MCF 10A (cell line): ENCODE measurements around the gene SLFNL1. TPM values are rescaled to one million over a fixed set of nuclear protein-coding genes. Genes with fewer than 3 reads are reported as not detected.

ENCODE experiments used
- BruUV-seq: library from RNA; stranded (reverse); fragments of 400-500 nt; replicated peaks from 2 replicates; lab custom pipeline; 2021; lab: Mats Ljungman, UMichigan
- CTCF ChIA-PET: fragments of 300-600 bp; sonication (Branson Sonifier 250); formaldehyde crosslinking; extraction: SDS; loops from one replicate; lab custom pipeline; 2021; ENCODE audit warnings: antibody characterized with exemption, inconsistent platforms; lab: Yijun Ruan, JAX
- POLR2A ChIA-PET: fragments of 300-600, 350-650 bp; sonication (Branson Sonifier 250); formaldehyde crosslinking; extraction: SDS; loops from one replicate; lab custom pipeline; 2020; ENCODE audit warnings: antibody characterized with exemption, inconsistent platforms; lab: Yijun Ruan, JAX
- DNase-seq: peaks from one replicate; pipeline ENCODE4 v3.0.0-alpha.2; 2018; ENCODE audit not compliant: unreplicated experiment
- H3K27ac Mint-ChIP-seq: one replicate; pipeline ENCODE4 v1.8.0; 2022; ENCODE audit warnings: mild to moderate bottlenecking, low read depth, mixed read lengths; ENCODE audit not compliant: unreplicated experiment
- H3K27me3 Mint-ChIP-seq: one replicate; pipeline ENCODE4 v1.8.0; 2022; ENCODE audit warnings: mixed read lengths; ENCODE audit not compliant: insufficient read depth, unreplicated experiment
- H3K36me3 Mint-ChIP-seq: one replicate; pipeline ENCODE4 v1.8.0; 2022; ENCODE audit warnings: mild to moderate bottlenecking, moderate library complexity, mixed read lengths; ENCODE audit not compliant: insufficient read depth, unreplicated experiment
- H3K4me1 Mint-ChIP-seq: one replicate; pipeline ENCODE4 v1.8.0; 2022; ENCODE audit warnings: mixed read lengths; ENCODE audit not compliant: insufficient read depth, unreplicated experiment
- H3K4me3 Mint-ChIP-seq: one replicate; pipeline ENCODE4 v1.8.0; 2022; ENCODE audit warnings: mild to moderate bottlenecking, moderate library complexity, mixed read lengths; ENCODE audit not compliant: unreplicated experiment
- H3K9me3 Mint-ChIP-seq: one replicate; pipeline ENCODE4 v1.8.0; 2022; ENCODE audit warnings: mixed read lengths; ENCODE audit not compliant: unreplicated experiment
- CTCF ChIP-seq: fragments of 200-600 bp; IDR thresholded peaks from one replicate; pipeline ENCODE4 v1.8.0; 2022; ENCODE audit warnings: antibody characterized with exemption, mild to moderate bottlenecking; ENCODE audit not compliant: unreplicated experiment
- intact Hi-C: fragments of 100-400 bp; cut with micrococcal nuclease; formaldehyde crosslinking; loops from 2 replicates; pipeline ENCODE4 v1.14.1; 2022
- total RNA-seq: library from RNA; stranded (reverse); gene quantifications from 2 replicates; pipeline ENCODE4 v1.2.3, GENCODE V29; 2022

SLFNL1 gene
- total RNA-seq, 1 experiment from 2014 or later = 0.28 TPM

- Mint-ChIP-seq H3K9me3 (no peaks in the 10 kb centered on the region), H3K27ac (no peak overlapping the region), H3K27me3 (no peaks in the 10 kb centered on the region), H3K4me1 (peaks cover 22% of the 10 kb centered on the region), H3K36me3 (peaks cover 50% of the 10 kb centered on the region), H3K4me3 (no peak overlapping the region)
- intact Hi-C loops = no loop called here
- CTCF ChIA-PET = interaction anchor here (0.7 to 1.0 kb wide), 3 partner anchors 35 to 1522 kb away, joined by 3 to 4 read pairs (median 3); no protein-coding TSS in a partner anchor
- BruUV-seq = no TSS peak
- no peak for DNase-seq
- no peak for TF ChIP-seq CTCF
- POLR2A ChIA-PET = interaction anchor here (0.6 to 1.2 kb wide), 4 partner anchors 18 to 290 kb away, joined by 3 to 4 read pairs (median 4); no protein-coding TSS in a partner anchor
Observed at GRCh38 chr1:40984066-40984465, 37.5 kb downstream of the SLFNL1 start.

- intact Hi-C loops = no loop called here
- ChIA-PET POLR2A (interaction anchor here (1.2 to 1.5 kb wide), 2 partner anchors 8 to 20 kb away, joined by 4 to 6 read pairs; no protein-coding TSS in a partner anchor), CTCF (interaction anchor here (0.7 to 1.0 kb wide), 4 partner anchors 20 to 904 kb away, joined by 3 to 5 read pairs (median 3); no protein-coding TSS in a partner anchor)
- no peak overlapping the region for H3K4me3 Mint-ChIP-seq
- no peak for TF ChIP-seq CTCF
- no peaks in the 10 kb centered on the region for H3K9me3 Mint-ChIP-seq
- no TSS peak for BruUV-seq
- peaks cover 22% of the 10 kb centered on the region for H3K4me1 Mint-ChIP-seq
- H3K27ac Mint-ChIP-seq = no peak overlapping the region
- peaks cover 49% of the 10 kb centered on the region for H3K36me3 Mint-ChIP-seq
- no peaks in the 10 kb centered on the region for H3K27me3 Mint-ChIP-seq
- no peak for DNase-seq
Observed at GRCh38 chr1:40983286-40983685, 38.2 kb downstream of the SLFNL1 start.

- no peak for DNase-seq
- peaks cover 43% of the 10 kb centered on the region for H3K36me3 Mint-ChIP-seq
- H3K27me3 Mint-ChIP-seq = no peaks in the 10 kb centered on the region
- CTCF ChIA-PET = interaction anchor here (0.7 to 1.3 kb wide), 5 partner anchors 20 to 258 kb away, joined by 3 to 5 read pairs (median 4); no protein-coding TSS in a partner anchor
- peaks cover 22% of the 10 kb centered on the region for H3K4me1 Mint-ChIP-seq
- no peak for TF ChIP-seq CTCF
- intact Hi-C loops = no loop called here
- H3K9me3 Mint-ChIP-seq = no peaks in the 10 kb centered on the region
- no TSS peak for BruUV-seq
- POLR2A ChIA-PET = interaction anchor here (1.2 to 1.5 kb wide), 2 partner anchors 8 to 21 kb away, joined by 4 to 6 read pairs; no protein-coding TSS in a partner anchor
- H3K4me3 Mint-ChIP-seq = no peak overlapping the region
- H3K27ac Mint-ChIP-seq = no peak overlapping the region
Observed at GRCh38 chr1:40982721-40983120, 38.8 kb downstream of the SLFNL1 start.

GRCh38 chr1:40981691-40982448 lies 39.7 kb downstream of the SLFNL1 start:
- Mint-ChIP-seq H3K27me3 (no peaks in the 10 kb centered on the region), H3K27ac (peak overlapping the region; percentile 90), H3K36me3 (peaks cover 35% of the 10 kb centered on the region), H3K4me3 (peak overlapping the region; percentile 82), H3K4me1 (peaks cover 22% of the 10 kb centered on the region), H3K9me3 (no peaks in the 10 kb centered on the region)
- TF ChIP-seq CTCF = no peak
- no TSS peak for BruUV-seq
- intact Hi-C loops = no loop called here
- CTCF ChIA-PET = interaction anchor here (1.3 kb wide), 1 partner anchor 23 kb away, joined by 5 read pairs; no protein-coding TSS in a partner anchor
- DNase-seq = no peak
- POLR2A ChIA-PET = interaction anchor here (1.5 to 3.7 kb wide), 4 partner anchors 8 to 25 kb away, joined by 6 to 33 read pairs (median 14); no protein-coding TSS in a partner anchor
